DOHH2 (cell line): ENCODE results near the gene EXOSC5.

Experiments used
- H3F3A ChIP-seq: fragments of 200-600 bp; sonication (generic), shearing (Covaris generic); 2 replicates; pipeline ENCODE4 v1.6.0; 2016; ENCODE audit warnings: antibody characterized with exemption, mild to moderate bottlenecking; ENCODE audit not compliant: control insufficient read depth, insufficient read depth
- H3K27ac ChIP-seq: fragments of 200-600 bp; sonication (generic); 2 replicates; pipeline ENCODE4 v1.5.1; 2014; ENCODE audit warnings: low read depth, mild to moderate bottlenecking, low read length, moderate library complexity
- H3K27me3 ChIP-seq: fragments of 200-600 bp; sonication (generic); 2 replicates; pipeline ENCODE4 v1.6.1; 2014; ENCODE audit warnings: mild to moderate bottlenecking, low read length, mixed read lengths; ENCODE audit not compliant: control insufficient read depth
- H3K36me3 ChIP-seq: fragments of 200-600 bp; sonication (generic); 2 replicates; pipeline ENCODE4 v1.6.1; 2014; ENCODE audit warnings: mild to moderate bottlenecking, low read length, moderate library complexity, mixed read lengths; ENCODE audit not compliant: control insufficient read depth
- H3K4me1 ChIP-seq: fragments of 200-600 bp; sonication (generic); 2 replicates; pipeline ENCODE4 v1.6.1; 2014; ENCODE audit warnings: mild to moderate bottlenecking, low read length, mixed read lengths; ENCODE audit not compliant: control insufficient read depth
- H3K4me2 ChIP-seq: fragments of 200-600 bp; sonication (generic); 2 replicates; pipeline ENCODE4 v1.6.0; 2014; ENCODE audit warnings: mild to moderate bottlenecking, low read length, moderate library complexity
- H3K4me3 ChIP-seq: fragments of 200-600 bp; sonication (generic); 2 replicates; pipeline ENCODE4 v1.5.1; 2014; ENCODE audit warnings: mild to moderate bottlenecking, low read length, mixed read lengths
- H3K79me2 ChIP-seq: fragments of 200-600 bp; sonication (generic); 2 replicates; pipeline ENCODE4 v1.6.1; 2014; ENCODE audit warnings: mild to moderate bottlenecking, low read length, mixed read lengths; ENCODE audit not compliant: control insufficient read depth
- H3K9me2 ChIP-seq: fragments of 200-600 bp; sonication (generic); replicated peaks from 2 replicates; pipeline ENCODE4 v1.6.1; 2014; ENCODE audit warnings: mild to moderate bottlenecking, low read length, mixed read lengths; ENCODE audit not compliant: control insufficient read depth
- H3K9me3 ChIP-seq: fragments of 200-600 bp; sonication (generic); 2 replicates; pipeline ENCODE4 v1.6.1; 2014; ENCODE audit warnings: antibody characterized with exemption, low read length, mixed read lengths; ENCODE audit not compliant: control insufficient read depth, insufficient read depth
- H4K20me1 ChIP-seq: fragments of 200-600 bp; sonication (generic); 2 replicates; pipeline ENCODE4 v1.6.0; 2014; ENCODE audit warnings: low read depth, mild to moderate bottlenecking, antibody characterized with exemption, low read length, moderate library complexity; ENCODE audit not compliant: control insufficient read depth, insufficient read depth
- CTCF ChIP-seq: fragments of 200-600 bp; sonication (generic); IDR thresholded peaks from one replicate; pipeline ENCODE4 v1.5.1; 2014; ENCODE audit warnings: antibody characterized with exemption, mild to moderate bottlenecking, low read depth, low read length; ENCODE audit not compliant: poor library complexity, severe bottlenecking
- EZH2phosphoT487 ChIP-seq: fragments of 200-600 bp; sonication (generic); IDR thresholded peaks from 2 replicates; pipeline ENCODE4 v1.6.1; 2017; ENCODE audit warnings: borderline replicate concordance, mild to moderate bottlenecking, antibody characterized with exemption, low read length, moderate library complexity, mixed read lengths

EXOSC5 gene

DNA sequence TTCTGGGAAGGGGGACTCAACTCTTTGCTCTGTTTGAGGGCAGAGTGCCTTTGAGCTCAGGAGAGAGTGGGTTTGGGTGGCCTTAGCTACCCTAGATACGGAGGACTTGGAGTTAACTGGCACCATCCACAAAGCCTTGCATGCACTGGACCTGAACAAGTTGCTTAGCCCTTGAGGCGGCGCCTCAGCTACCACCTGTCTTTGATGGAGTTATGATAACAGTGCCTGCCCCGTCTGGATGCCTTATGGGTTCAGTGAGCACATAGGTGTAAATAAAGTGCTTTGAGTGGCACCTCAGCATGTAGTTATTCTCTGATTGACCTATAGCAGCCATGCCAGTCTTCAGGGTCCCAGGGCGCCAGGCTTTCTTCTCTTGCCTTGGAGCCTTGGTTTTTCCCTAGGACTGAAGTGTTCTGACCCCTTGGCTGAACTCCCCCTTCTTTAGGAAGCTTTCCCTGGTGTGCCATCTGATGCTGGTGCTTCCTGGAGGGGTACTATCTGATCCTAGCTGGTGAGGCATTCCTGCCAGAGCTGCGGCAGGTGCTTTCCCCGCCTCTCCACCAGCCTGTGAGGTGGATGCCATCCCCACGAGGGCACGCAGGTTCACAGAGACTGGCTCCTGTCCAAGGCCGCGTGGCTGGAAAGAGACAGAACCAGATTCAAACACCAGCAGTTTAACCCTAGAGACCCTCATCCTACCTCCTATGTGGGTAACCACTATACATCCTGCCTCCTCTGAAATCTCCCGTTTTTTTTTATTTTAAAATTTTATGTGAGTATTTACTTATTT lies 6.2 kb upstream of the EXOSC5 start:
- H3K4me1 ChIP-seq: peaks cover 17% of the 10 kb centered on the region
- peaks cover 9% of the 10 kb centered on the region for H3K79me2 ChIP-seq
- no peaks in the 10 kb centered on the region for H3K9me3 ChIP-seq
- H3K4me2 ChIP-seq: no peak overlapping the region
- H4K20me1 ChIP-seq: no peaks in the 10 kb centered on the region
- H3K4me3 ChIP-seq: no peak overlapping the region
- H3K9me2 ChIP-seq: no peaks in the 10 kb centered on the region
- no peaks in the 10 kb centered on the region for H3K27me3 ChIP-seq
- TF ChIP-seq CTCF (no peak), EZH2phosphoT487 (no peak)
- H3K27ac ChIP-seq: no peak overlapping the region
- H3K36me3 ChIP-seq: no peaks in the 10 kb centered on the region
- no peaks in the 10 kb centered on the region for H3F3A ChIP-seq

DNA sequence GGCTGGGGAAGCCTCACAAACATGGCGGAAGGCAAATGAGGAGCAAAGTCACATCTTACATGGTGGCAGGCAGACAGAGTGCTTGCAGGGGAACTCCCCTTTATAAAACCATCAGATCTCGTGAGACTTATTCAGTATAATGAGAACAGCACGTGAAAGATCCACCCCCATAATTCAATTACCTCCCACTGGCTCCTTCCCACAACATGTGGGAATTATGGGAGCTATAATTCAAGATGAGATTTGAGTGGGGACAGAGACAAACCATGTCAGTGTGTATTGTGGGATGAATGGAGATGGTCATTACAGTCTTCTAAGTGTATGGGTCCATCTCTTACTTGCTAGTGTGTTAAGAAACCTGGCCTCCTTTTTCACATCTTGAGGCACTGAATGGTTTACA lies 4.9 kb upstream of the EXOSC5 start:
- TF ChIP-seq EZH2phosphoT487 (no peak), CTCF (no peak)
- H3K4me2 ChIP-seq: no peak overlapping the region

GRCh38 chr19:41401483-41401882 lies 4.3 kb upstream of the EXOSC5 start:
- Histone ChIP-seq H3K9me2 (no peaks in the 10 kb centered on the region), H3K4me2 (no peak overlapping the region), H3K4me3 (no peak overlapping the region), H4K20me1 (no peaks in the 10 kb centered on the region), H3K79me2 (peaks cover 24% of the 10 kb centered on the region), H3K9me3 (no peaks in the 10 kb centered on the region), H3K36me3 (peaks cover 4% of the 10 kb centered on the region; the same call in 1 of the 2 replicates), H3K27ac (no peak overlapping the region), H3K27me3 (no peaks in the 10 kb centered on the region), H3K4me1 (peaks cover 9% of the 10 kb centered on the region), H3F3A (no peaks in the 10 kb centered on the region)
- no peak for TF ChIP-seq EZH2phosphoT487
- TF ChIP-seq CTCF: no peak

More for the DNA sequence above, 4.9 kb upstream of the EXOSC5 start:
- Histone ChIP-seq H3K79me2 (peaks cover 18% of the 10 kb centered on the region), H3K4me3 (no peak overlapping the region), H3K4me1 (peaks cover 10% of the 10 kb centered on the region), H3K36me3 (peaks cover 4% of the 10 kb centered on the region; the same call in 1 of the 2 replicates), H3K27me3 (no peaks in the 10 kb centered on the region), H3K9me3 (no peaks in the 10 kb centered on the region), H3F3A (no peaks in the 10 kb centered on the region), H4K20me1 (no peaks in the 10 kb centered on the region), H3K27ac (no peak overlapping the region), H3K9me2 (no peaks in the 10 kb centered on the region)
